Cerebellar nuclear complex (tissue), 1 donor: ENCODE data around the gene C13orf46.
"Not testable (repeated sequence)": the region's sequence is repeated elsewhere in the genome, so short reads cannot be mapped to it uniquely, and the experiment has no call there.

Experiments
- DNase-seq, 2 experiments: peaks; one replicate each; lab custom pipeline; 2025; lab: John Stamatoyannopoulos, UW

The C13orf46 gene

GRCh38 chr13:113923376-113924063, 50.4 kb downstream of the C13orf46 start:
- no peak for DNase-seq

- DNase-seq = no peak
Measured at GRCh38 chr13:113922412-113923118, 51.3 kb downstream of the C13orf46 start.

GRCh38 chr13:113921763-113922162, 52.1 kb downstream of the C13orf46 start:
- DNase-seq = no peak

GRCh38 chr13:113920606-113921286, 53.1 kb downstream of the C13orf46 start:
- no peak for DNase-seq

GRCh38 chr13:113919761-113920559, 53.9 kb downstream of the C13orf46 start:
- no peak for DNase-seq

GRCh38 chr13:113918981-113919701, 54.7 kb downstream of the C13orf46 start:
- DNase-seq = no peak

GRCh38 chr13:113918580-113918979, 55.3 kb downstream of the C13orf46 start:
- DNase-seq = no peak

- no peak for DNase-seq
Measured at GRCh38 chr13:113917594-113918371, 56.1 kb downstream of the C13orf46 start.

GRCh38 chr13:113917096-113917495, 56.8 kb downstream of the C13orf46 start:
- no peak for DNase-seq

GRCh38 chr13:113916330-113916815, 57.5 kb downstream of the C13orf46 start:
- no peak for DNase-seq

GRCh38 chr13:113915786-113916329, 58.0 kb downstream of the C13orf46 start:
- no peak for DNase-seq

- no peak for DNase-seq
Measured at GRCh38 chr13:113915012-113915763, 58.7 kb downstream of the C13orf46 start.

- DNase-seq = no peak
Measured at GRCh38 chr13:113914333-113915011, 59.4 kb downstream of the C13orf46 start.

- DNase-seq = not testable (repeated sequence)
Measured at GRCh38 chr13:113913838-113914237, 60.0 kb downstream of the C13orf46 start.

GRCh38 chr13:113913408-113913807, 60.5 kb downstream of the C13orf46 start:
- DNase-seq = not testable (repeated sequence)

- DNase-seq = no peak
Measured at GRCh38 chr13:113912596-113912995, 61.3 kb downstream of the C13orf46 start.

- DNase-seq = no peak
Measured at GRCh38 chr13:113907635-113908617, 66.0 kb downstream of the C13orf46 start.

GRCh38 chr13:113906571-113906970, 67.3 kb downstream of the C13orf46 start:
- DNase-seq = no peak
